Measurements from ENCODE around the gene PATZ1.

The PATZ1 gene

GRCh38 chr22:31341386-31342088 lies 4.6 kb downstream of the PATZ1 start:
- Histone ChIP-seq H3K9me3 (ENCODE audit: control insufficient read depth, low read length) (no peaks in the 10 kb centered on the region), H3K9ac (ENCODE audit: low read length) (peak overlapping the region; percentile 43), H3K4me3 (ENCODE audit: low read length) (no peak overlapping the region), H3K4me1 (ENCODE audit: control insufficient read depth, insufficient read depth, low read length) (peaks cover 60% of the 10 kb centered on the region), H3K36me3 (ENCODE audit: control insufficient read depth, insufficient read depth, low read length) (peaks cover 6% of the 10 kb centered on the region), H3K27me3 (ENCODE audit: control insufficient read depth, insufficient read depth, low read length) (no peaks in the 10 kb centered on the region)

GRCh38 chr22:31340765-31341247 lies 5.3 kb downstream of the PATZ1 start:
- no peaks in the 10 kb centered on the region for H3K9me3 ChIP-seq (ENCODE audit: control insufficient read depth, low read length)
- no peaks in the 10 kb centered on the region for H3K27me3 ChIP-seq (ENCODE audit: control insufficient read depth, insufficient read depth, low read length)
- peaks cover 6% of the 10 kb centered on the region for H3K36me3 ChIP-seq (ENCODE audit: control insufficient read depth, insufficient read depth, low read length)
- H3K4me3 ChIP-seq (ENCODE audit: low read length) = no peak overlapping the region
- no peak overlapping the region for H3K9ac ChIP-seq (ENCODE audit: low read length)
- peaks cover 60% of the 10 kb centered on the region for H3K4me1 ChIP-seq (ENCODE audit: control insufficient read depth, insufficient read depth, low read length)

- H3K4me3 ChIP-seq (ENCODE audit: low read length) = no peak overlapping the region
- H3K27me3 ChIP-seq (ENCODE audit: control insufficient read depth, insufficient read depth, low read length) = no peaks in the 10 kb centered on the region
- peaks cover 60% of the 10 kb centered on the region for H3K4me1 ChIP-seq (ENCODE audit: control insufficient read depth, insufficient read depth, low read length)
- no peaks in the 10 kb centered on the region for H3K9me3 ChIP-seq (ENCODE audit: control insufficient read depth, low read length)
- H3K36me3 ChIP-seq (ENCODE audit: control insufficient read depth, insufficient read depth, low read length) = peaks cover 6% of the 10 kb centered on the region
- peak overlapping the region; percentile 2 for H3K9ac ChIP-seq (ENCODE audit: low read length)
Observed at GRCh38 chr22:31340360-31340759, 5.8 kb downstream of the PATZ1 start.

GRCh38 chr22:31339148-31339832 lies 6.9 kb downstream of the PATZ1 start:
- peaks cover 59% of the 10 kb centered on the region for H3K4me1 ChIP-seq (ENCODE audit: control insufficient read depth, insufficient read depth, low read length)
- no peaks in the 10 kb centered on the region for H3K9me3 ChIP-seq (ENCODE audit: control insufficient read depth, low read length)
- H3K4me3 ChIP-seq (ENCODE audit: low read length) = no peak overlapping the region
- no peaks in the 10 kb centered on the region for H3K27me3 ChIP-seq (ENCODE audit: control insufficient read depth, insufficient read depth, low read length)
- H3K9ac ChIP-seq (ENCODE audit: low read length) = no peak overlapping the region
- peaks cover 6% of the 10 kb centered on the region for H3K36me3 ChIP-seq (ENCODE audit: control insufficient read depth, insufficient read depth, low read length)

- H3K4me1 ChIP-seq (ENCODE audit: control insufficient read depth, insufficient read depth, low read length) = peaks cover 53% of the 10 kb centered on the region
- H3K4me3 ChIP-seq (ENCODE audit: low read length) = no peak overlapping the region
- no peak overlapping the region for H3K9ac ChIP-seq (ENCODE audit: low read length)
- no peaks in the 10 kb centered on the region for H3K9me3 ChIP-seq (ENCODE audit: control insufficient read depth, low read length)
- no peaks in the 10 kb centered on the region for H3K27me3 ChIP-seq (ENCODE audit: control insufficient read depth, insufficient read depth, low read length)
- H3K36me3 ChIP-seq (ENCODE audit: control insufficient read depth, insufficient read depth, low read length) = peaks cover 6% of the 10 kb centered on the region
Observed at GRCh38 chr22:31337178-31337577, 9.0 kb downstream of the PATZ1 start.

GRCh38 chr22:31334329-31334728 lies 11.8 kb downstream of the PATZ1 start:
- H3K4me3 ChIP-seq (ENCODE audit: low read length) = no peak overlapping the region
- H3K9ac ChIP-seq (ENCODE audit: low read length) = no peak overlapping the region
- no peaks in the 10 kb centered on the region for H3K27me3 ChIP-seq (ENCODE audit: control insufficient read depth, insufficient read depth, low read length)
- no peaks in the 10 kb centered on the region for H3K36me3 ChIP-seq (ENCODE audit: control insufficient read depth, insufficient read depth, low read length)
- peaks cover 27% of the 10 kb centered on the region for H3K4me1 ChIP-seq (ENCODE audit: control insufficient read depth, insufficient read depth, low read length)
- H3K9me3 ChIP-seq (ENCODE audit: control insufficient read depth, low read length) = no peaks in the 10 kb centered on the region

- Histone ChIP-seq H3K9ac (ENCODE audit: low read length) (no peak overlapping the region), H3K4me3 (ENCODE audit: low read length) (no peak overlapping the region), H3K27me3 (ENCODE audit: control insufficient read depth, insufficient read depth, low read length) (no peaks in the 10 kb centered on the region), H3K4me1 (ENCODE audit: control insufficient read depth, insufficient read depth, low read length) (peaks cover 21% of the 10 kb centered on the region), H3K36me3 (ENCODE audit: control insufficient read depth, insufficient read depth, low read length) (peaks cover 3% of the 10 kb centered on the region), H3K9me3 (ENCODE audit: control insufficient read depth, low read length) (no peaks in the 10 kb centered on the region)
Observed at GRCh38 chr22:31333641-31334040, 12.5 kb downstream of the PATZ1 start.

- Histone ChIP-seq H3K9me3 (ENCODE audit: control insufficient read depth, low read length) (no peaks in the 10 kb centered on the region), H3K36me3 (ENCODE audit: control insufficient read depth, insufficient read depth, low read length) (peaks cover 6% of the 10 kb centered on the region), H3K9ac (ENCODE audit: low read length) (no peak overlapping the region)
Observed at GRCh38 chr22:31332886-31333285, 13.3 kb downstream of the PATZ1 start.

GRCh38 chr22:31332010-31332409 lies 14.1 kb downstream of the PATZ1 start:
- no peak overlapping the region for H3K9ac ChIP-seq (ENCODE audit: low read length)
- no peak overlapping the region for H3K4me3 ChIP-seq (ENCODE audit: low read length)
- H3K4me1 ChIP-seq (ENCODE audit: control insufficient read depth, insufficient read depth, low read length) = peaks cover 21% of the 10 kb centered on the region
- H3K36me3 ChIP-seq (ENCODE audit: control insufficient read depth, insufficient read depth, low read length) = peaks cover 10% of the 10 kb centered on the region
- no peaks in the 10 kb centered on the region for H3K27me3 ChIP-seq (ENCODE audit: control insufficient read depth, insufficient read depth, low read length)
- no peaks in the 10 kb centered on the region for H3K9me3 ChIP-seq (ENCODE audit: control insufficient read depth, low read length)

More at GRCh38 chr22:31332886-31333285, 13.3 kb downstream of the PATZ1 start:
- Histone ChIP-seq H3K27me3 (ENCODE audit: control insufficient read depth, insufficient read depth, low read length) (no peaks in the 10 kb centered on the region), H3K4me3 (ENCODE audit: low read length) (no peak overlapping the region), H3K4me1 (ENCODE audit: control insufficient read depth, insufficient read depth, low read length) (peaks cover 21% of the 10 kb centered on the region)

GRCh38 chr22:31329453-31330215 lies 16.5 kb downstream of the PATZ1 start:
- no peak overlapping the region for H3K9ac ChIP-seq (ENCODE audit: low read length)
- no peaks in the 10 kb centered on the region for H3K9me3 ChIP-seq (ENCODE audit: control insufficient read depth, low read length)
- H3K4me3 ChIP-seq (ENCODE audit: low read length) = no peak overlapping the region
- peaks cover 19% of the 10 kb centered on the region for H3K4me1 ChIP-seq (ENCODE audit: control insufficient read depth, insufficient read depth, low read length)
- no peaks in the 10 kb centered on the region for H3K27me3 ChIP-seq (ENCODE audit: control insufficient read depth, insufficient read depth, low read length)
- H3K36me3 ChIP-seq (ENCODE audit: control insufficient read depth, insufficient read depth, low read length) = peaks cover 10% of the 10 kb centered on the region

- no peaks in the 10 kb centered on the region for H3K27me3 ChIP-seq (ENCODE audit: control insufficient read depth, insufficient read depth, low read length)
- H3K36me3 ChIP-seq (ENCODE audit: control insufficient read depth, insufficient read depth, low read length) = peaks cover 10% of the 10 kb centered on the region
- H3K9me3 ChIP-seq (ENCODE audit: control insufficient read depth, low read length) = no peaks in the 10 kb centered on the region
- peaks cover 12% of the 10 kb centered on the region for H3K4me1 ChIP-seq (ENCODE audit: control insufficient read depth, insufficient read depth, low read length)
- no peak overlapping the region for H3K9ac ChIP-seq (ENCODE audit: low read length)
- no peak overlapping the region for H3K4me3 ChIP-seq (ENCODE audit: low read length)
Observed at GRCh38 chr22:31329029-31329428, 17.1 kb downstream of the PATZ1 start.

GRCh38 chr22:31328544-31328960 lies 17.6 kb downstream of the PATZ1 start:
- Histone ChIP-seq H3K4me1 (ENCODE audit: control insufficient read depth, insufficient read depth, low read length) (peaks cover 8% of the 10 kb centered on the region), H3K4me3 (ENCODE audit: low read length) (no peak overlapping the region), H3K27me3 (ENCODE audit: control insufficient read depth, insufficient read depth, low read length) (no peaks in the 10 kb centered on the region), H3K9me3 (ENCODE audit: control insufficient read depth, low read length) (no peaks in the 10 kb centered on the region), H3K9ac (ENCODE audit: low read length) (no peak overlapping the region), H3K36me3 (ENCODE audit: control insufficient read depth, insufficient read depth, low read length) (peaks cover 10% of the 10 kb centered on the region)
